ENCODE results near the gene AP3B2.
A peak's percentile ranks its signal among the peaks of the same experiment; 100 is the strongest.
"Not testable (repeated sequence)": the region's sequence is repeated elsewhere in the genome, so short reads cannot be mapped to it uniquely, and the experiment has no call there.

The AP3B2 gene

GRCh38 chr15:82726816-82727215 is 17.1 kb upstream of the AP3B2 start:
- H3K4me3 ChIP-seq (ENCODE audit: low read depth in 1 of 2, low read length in 2 of 2) = no peak overlapping the region
- H3K27ac ChIP-seq (ENCODE audit: low read depth, low read length) = no peak overlapping the region
- no peaks in the 10 kb centered on the region for H3K27me3 ChIP-seq (ENCODE audit: control insufficient read depth in 1 of 2, insufficient read depth in 2 of 2, low read length in 2 of 2)
- H3K36me3 ChIP-seq (ENCODE audit: insufficient read depth, low read length) = no peaks in the 10 kb centered on the region
- no peaks in the 10 kb centered on the region for H3K9me3 ChIP-seq (ENCODE audit: low read length)
- H3K9ac ChIP-seq (ENCODE audit: low read length) = no peak overlapping the region
- no peaks in the 10 kb centered on the region for H3K4me1 ChIP-seq (ENCODE audit: insufficient read depth, low read length)

DNA sequence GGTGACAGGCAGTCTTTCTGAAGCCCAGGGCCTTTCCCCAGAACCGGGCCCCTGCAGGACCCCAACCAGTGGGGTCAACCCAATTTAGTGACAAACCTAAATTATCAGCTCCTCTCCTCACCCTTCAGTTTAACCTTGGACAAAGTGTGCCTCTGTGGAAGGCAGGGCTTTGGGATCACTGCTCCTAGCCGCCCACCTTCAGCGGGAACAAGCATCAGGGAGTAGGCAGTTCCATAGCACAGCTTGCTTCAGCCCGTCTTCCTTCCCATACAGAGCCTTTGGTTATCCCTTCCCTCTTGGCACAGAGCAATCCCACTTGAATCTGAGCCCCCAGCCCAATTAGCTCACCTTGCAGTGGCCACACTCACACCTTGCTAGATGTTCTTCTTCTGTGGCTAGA is 5.3 kb upstream of the AP3B2 start:
- no peaks in the 10 kb centered on the region for H3K9me3 ChIP-seq (ENCODE audit: low read length)
- H3K4me1 ChIP-seq (ENCODE audit: insufficient read depth, low read length) = peaks cover 5% of the 10 kb centered on the region
- no peak overlapping the region for H3K27ac ChIP-seq (ENCODE audit: low read depth, low read length)
- peaks cover 0 to 5% of the 10 kb centered on the region in 2 donors for H3K27me3 ChIP-seq (ENCODE audit: control insufficient read depth in 1 of 2, insufficient read depth in 2 of 2, low read length in 2 of 2)
- H3K36me3 ChIP-seq (ENCODE audit: insufficient read depth, low read length) = no peaks in the 10 kb centered on the region
- no peak overlapping the region for H3K9ac ChIP-seq (ENCODE audit: low read length)
- H3K4me3 ChIP-seq (ENCODE audit: low read depth in 1 of 2, low read length in 2 of 2) = no peak overlapping the region

- no peaks in the 10 kb centered on the region for H3K36me3 ChIP-seq (ENCODE audit: insufficient read depth, low read length)
- H3K4me3 ChIP-seq (ENCODE audit: low read depth in 1 of 2, low read length in 2 of 2) = no peak overlapping the region
- H3K4me1 ChIP-seq (ENCODE audit: insufficient read depth, low read length) = peaks cover 5% of the 10 kb centered on the region
- no peaks in the 10 kb centered on the region for H3K9me3 ChIP-seq (ENCODE audit: low read length)
- peaks cover 0 to 10% of the 10 kb centered on the region in 2 donors for H3K27me3 ChIP-seq (ENCODE audit: control insufficient read depth in 1 of 2, insufficient read depth in 2 of 2, low read length in 2 of 2)
- no peak overlapping the region for H3K9ac ChIP-seq (ENCODE audit: low read length)
- no peak overlapping the region for H3K27ac ChIP-seq (ENCODE audit: low read depth, low read length)
These were observed 4.3 kb upstream of the AP3B2 start for GRCh38 chr15:82714016-82714415.

GRCh38 chr15:82712036-82712435 is 2.4 kb upstream of the AP3B2 start:
- Histone ChIP-seq H3K4me1 (ENCODE audit: insufficient read depth, low read length) (peaks cover 5% of the 10 kb centered on the region), H3K9ac (ENCODE audit: low read length) (no peak overlapping the region), H3K9me3 (ENCODE audit: low read length) (no peaks in the 10 kb centered on the region), H3K27ac (ENCODE audit: low read depth, low read length) (no peak overlapping the region), H3K4me3 (ENCODE audit: low read depth in 1 of 2, low read length in 2 of 2) (no peak overlapping the region), H3K36me3 (ENCODE audit: insufficient read depth, low read length) (no peaks in the 10 kb centered on the region), H3K27me3 (ENCODE audit: control insufficient read depth in 1 of 2, insufficient read depth in 2 of 2, low read length in 2 of 2) (peaks cover 0 to 10% of the 10 kb centered on the region in 2 donors)

GRCh38 chr15:82710926-82711490 is 1.3 kb upstream of the AP3B2 start:
- Histone ChIP-seq H3K4me3 (ENCODE audit: low read depth in 1 of 2, low read length in 2 of 2) (no peak overlapping the region), H3K9ac (ENCODE audit: low read length) (no peak overlapping the region), H3K27ac (ENCODE audit: low read depth, low read length) (no peak overlapping the region), H3K27me3 (ENCODE audit: control insufficient read depth in 1 of 2, insufficient read depth in 2 of 2, low read length in 2 of 2) (peaks cover 0 to 10% of the 10 kb centered on the region in 2 donors), H3K4me1 (ENCODE audit: insufficient read depth, low read length) (peaks cover 5% of the 10 kb centered on the region), H3K36me3 (ENCODE audit: insufficient read depth, low read length) (no peaks in the 10 kb centered on the region), H3K9me3 (ENCODE audit: low read length) (no peaks in the 10 kb centered on the region)

DNA sequence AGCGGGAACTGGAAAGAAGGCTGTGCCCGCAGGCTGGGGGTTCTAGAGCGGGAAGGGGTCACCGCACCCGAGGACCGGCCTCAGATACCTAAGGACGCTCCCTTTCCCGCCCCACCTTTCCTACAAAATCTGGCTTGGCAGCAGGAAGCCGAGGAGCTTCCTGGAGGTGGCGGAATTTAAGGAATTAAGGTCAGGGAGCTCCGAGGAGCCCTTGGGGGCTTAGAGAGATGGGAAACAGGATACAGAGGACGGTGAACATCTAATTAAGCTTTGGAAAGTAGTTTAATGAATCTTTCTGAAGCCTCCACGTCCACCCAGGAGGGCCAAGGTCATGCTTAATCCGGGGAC is 507 bp upstream of the AP3B2 start:
- Histone ChIP-seq H3K4me1 (ENCODE audit: insufficient read depth, low read length) (peaks cover 5% of the 10 kb centered on the region), H3K9ac (ENCODE audit: low read length) (no peak overlapping the region), H3K27me3 (ENCODE audit: control insufficient read depth in 1 of 2, insufficient read depth in 2 of 2, low read length in 2 of 2) (peaks cover 0 to 10% of the 10 kb centered on the region in 2 donors), H3K27ac (ENCODE audit: low read depth, low read length) (no peak overlapping the region), H3K4me3 (ENCODE audit: low read depth in 1 of 2, low read length in 2 of 2) (peak overlapping the region; percentile 45 to 65), H3K36me3 (ENCODE audit: insufficient read depth, low read length) (no peaks in the 10 kb centered on the region), H3K9me3 (ENCODE audit: low read length) (no peaks in the 10 kb centered on the region)

- Histone ChIP-seq H3K4me1 (ENCODE audit: insufficient read depth, low read length) (peaks cover 5% of the 10 kb centered on the region), H3K4me3 (ENCODE audit: low read depth in 1 of 2, low read length in 2 of 2) (peak overlapping the region in 1 of 2 donors; percentile 21), H3K27ac (ENCODE audit: low read depth, low read length) (no peak overlapping the region), H3K9ac (ENCODE audit: low read length) (no peak overlapping the region), H3K9me3 (ENCODE audit: low read length) (no peaks in the 10 kb centered on the region), H3K27me3 (ENCODE audit: control insufficient read depth in 1 of 2, insufficient read depth in 2 of 2, low read length in 2 of 2) (peaks cover 0 to 10% of the 10 kb centered on the region in 2 donors), H3K36me3 (ENCODE audit: insufficient read depth, low read length) (no peaks in the 10 kb centered on the region)
These were observed 624 bp downstream of the AP3B2 start for GRCh38 chr15:82709081-82709420.

- not testable (repeated sequence) for H3K9me3 ChIP-seq (ENCODE audit: low read length); H3K4me3 ChIP-seq (ENCODE audit: low read depth in 1 of 2, low read length in 2 of 2); H3K9ac ChIP-seq (ENCODE audit: low read length); H3K27me3 ChIP-seq (ENCODE audit: control insufficient read depth in 1 of 2, insufficient read depth in 2 of 2, low read length in 2 of 2); H3K36me3 ChIP-seq (ENCODE audit: insufficient read depth, low read length); H3K27ac ChIP-seq (ENCODE audit: low read depth, low read length); H3K4me1 ChIP-seq (ENCODE audit: insufficient read depth, low read length)
These were observed 3.8 kb downstream of the AP3B2 start for GRCh38 chr15:82705856-82706255.

GRCh38 chr15:82699726-82700125 is 9.9 kb downstream of the AP3B2 start:
- H3K9ac ChIP-seq (ENCODE audit: low read length) = no peak overlapping the region
- no peak overlapping the region for H3K4me3 ChIP-seq (ENCODE audit: low read depth in 1 of 2, low read length in 2 of 2)
- no peaks in the 10 kb centered on the region for H3K4me1 ChIP-seq (ENCODE audit: insufficient read depth, low read length)
- no peaks in the 10 kb centered on the region for H3K27me3 ChIP-seq (ENCODE audit: control insufficient read depth in 1 of 2, insufficient read depth in 2 of 2, low read length in 2 of 2)
- H3K27ac ChIP-seq (ENCODE audit: low read depth, low read length) = no peak overlapping the region
- no peaks in the 10 kb centered on the region for H3K36me3 ChIP-seq (ENCODE audit: insufficient read depth, low read length)
- H3K9me3 ChIP-seq (ENCODE audit: low read length) = no peaks in the 10 kb centered on the region

- Histone ChIP-seq H3K4me1 (ENCODE audit: insufficient read depth, low read length) (no peaks in the 10 kb centered on the region), H3K4me3 (ENCODE audit: low read depth in 1 of 2, low read length in 2 of 2) (no peak overlapping the region), H3K9ac (ENCODE audit: low read length) (no peak overlapping the region), H3K36me3 (ENCODE audit: insufficient read depth, low read length) (no peaks in the 10 kb centered on the region), H3K9me3 (ENCODE audit: low read length) (no peaks in the 10 kb centered on the region), H3K27ac (ENCODE audit: low read depth, low read length) (no peak overlapping the region), H3K27me3 (ENCODE audit: control insufficient read depth in 1 of 2, insufficient read depth in 2 of 2, low read length in 2 of 2) (no peaks in the 10 kb centered on the region)
These were observed 10.8 kb downstream of the AP3B2 start for GRCh38 chr15:82698711-82699345.

GRCh38 chr15:82697735-82698407 is 11.8 kb downstream of the AP3B2 start:
- Histone ChIP-seq H3K36me3 (ENCODE audit: insufficient read depth, low read length) (no peaks in the 10 kb centered on the region), H3K27me3 (ENCODE audit: control insufficient read depth in 1 of 2, insufficient read depth in 2 of 2, low read length in 2 of 2) (no peaks in the 10 kb centered on the region), H3K9me3 (ENCODE audit: low read length) (no peaks in the 10 kb centered on the region), H3K27ac (ENCODE audit: low read depth, low read length) (no peak overlapping the region), H3K4me3 (ENCODE audit: low read depth in 1 of 2, low read length in 2 of 2) (no peak overlapping the region), H3K9ac (ENCODE audit: low read length) (no peak overlapping the region), H3K4me1 (ENCODE audit: insufficient read depth, low read length) (no peaks in the 10 kb centered on the region)

- H3K27me3 ChIP-seq (ENCODE audit: control insufficient read depth in 1 of 2, insufficient read depth in 2 of 2, low read length in 2 of 2) = no peaks in the 10 kb centered on the region
- H3K4me3 ChIP-seq (ENCODE audit: low read depth in 1 of 2, low read length in 2 of 2) = no peak overlapping the region
- no peaks in the 10 kb centered on the region for H3K4me1 ChIP-seq (ENCODE audit: insufficient read depth, low read length)
- no peak overlapping the region for H3K27ac ChIP-seq (ENCODE audit: low read depth, low read length)
- no peak overlapping the region for H3K9ac ChIP-seq (ENCODE audit: low read length)
- H3K9me3 ChIP-seq (ENCODE audit: low read length) = no peaks in the 10 kb centered on the region
- no peaks in the 10 kb centered on the region for H3K36me3 ChIP-seq (ENCODE audit: insufficient read depth, low read length)
These were observed 17.5 kb downstream of the AP3B2 start for GRCh38 chr15:82692171-82692570.

Measured in muscle layer of colon (tissue), 2 donors.